OCI-LY7 (cell line): ENCODE results near the gene CDH2. TPM values are rescaled to one million over a fixed set of nuclear protein-coding genes. Genes with fewer than 3 reads are reported as not detected.

Experiments used
- BruUV-seq: library from RNA; stranded (reverse); fragments of 400-500 nt; replicated peaks from 2 replicates; lab custom pipeline; 2021; lab: Mats Ljungman, UMichigan
- CTCF ChIA-PET: fragments of 300-600 bp; sonication (Branson Sonifier 250); formaldehyde crosslinking; loops from one replicate; lab custom pipeline; 2022; ENCODE audit warnings: antibody characterized with exemption; ENCODE audit not compliant: unreplicated experiment; lab: Charles Lee
- POLR2A ChIA-PET: fragments of 300-600 bp; sonication (Branson Sonifier 250); formaldehyde crosslinking; loops from one replicate; lab custom pipeline; 2022; ENCODE audit warnings: antibody characterized with exemption; lab: Charles Lee
- DNase-seq: peaks from one replicate; pipeline ENCODE4 v3.0.0-alpha.2; 2015; ENCODE audit warnings: low spot score
- H2AFZ ChIP-seq: fragments of 200-600 bp; sonication (generic), shearing (Covaris generic); 2 replicates; pipeline ENCODE4 v1.6.1; 2014; ENCODE audit warnings: mild to moderate bottlenecking, antibody characterized with exemption, low read length, moderate library complexity
- H3K27ac ChIP-seq: fragments of 200-600 bp; sonication (generic); 2 replicates; pipeline ENCODE4 v1.5.1; 2014; ENCODE audit warnings: mixed run types, low read depth, mild to moderate bottlenecking, moderate library complexity, low read length, inconsistent platforms; ENCODE audit not compliant: poor library complexity, severe bottlenecking
- H3K36me3 ChIP-seq: fragments of 200-600 bp; sonication (generic); 2 replicates; pipeline ENCODE4 v1.6.1; 2014; ENCODE audit warnings: mild to moderate bottlenecking, antibody characterized with exemption, low read length, moderate library complexity, mixed read lengths; ENCODE audit not compliant: insufficient read depth
- H3K4me1 ChIP-seq: fragments of 200-600 bp; sonication (generic); 2 replicates; pipeline ENCODE4 v1.5.1; 2014; ENCODE audit warnings: mild to moderate bottlenecking, low read length; ENCODE audit not compliant: insufficient read depth, poor library complexity, severe bottlenecking
- H3K4me2 ChIP-seq: fragments of 200-600 bp; sonication (generic); 2 replicates; pipeline ENCODE4 v1.6.1; 2014; ENCODE audit warnings: mild to moderate bottlenecking, low read length
- H3K4me3 ChIP-seq: fragments of 200-600 bp; sonication (generic); 2 replicates; pipeline ENCODE4 v1.5.1; 2014; ENCODE audit warnings: mild to moderate bottlenecking, low read depth, low read length; ENCODE audit not compliant: poor library complexity, severe bottlenecking
- H3K79me2 ChIP-seq: fragments of 200-600 bp; sonication (generic); 2 replicates; pipeline ENCODE4 v1.6.1; 2016; ENCODE audit warnings: low read depth, mild to moderate bottlenecking, low read length, moderate library complexity, mixed read lengths; ENCODE audit not compliant: insufficient read depth
- H3K9me2 ChIP-seq: fragments of 200-600 bp; sonication (generic); 2 replicates; pipeline ENCODE4 v1.6.1; 2016; ENCODE audit warnings: mild to moderate bottlenecking, low read length, mixed read lengths; ENCODE audit not compliant: insufficient read depth
- H3K9me3 ChIP-seq: fragments of 200-600 bp; sonication (generic); 2 replicates; pipeline ENCODE4 v1.6.1; 2014; ENCODE audit warnings: mild to moderate bottlenecking, mixed run types, low read length, mixed read lengths
- H4K20me1 ChIP-seq: fragments of 200-600 bp; sonication (generic); 2 replicates; pipeline ENCODE4 v1.6.1; 2014; ENCODE audit warnings: mild to moderate bottlenecking, antibody characterized with exemption, low read length, moderate library complexity, mixed read lengths; ENCODE audit not compliant: insufficient read depth
- EZH2phosphoT487 ChIP-seq: fragments of 200-600 bp; sonication (generic); IDR thresholded peaks from 2 replicates; pipeline ENCODE4 v1.6.1; 2018; ENCODE audit warnings: low read depth, borderline replicate concordance, mild to moderate bottlenecking, mixed run types, antibody characterized with exemption, low read length, moderate library complexity, mixed read lengths
- intact Hi-C: fragments of 100-400 bp; cut with micrococcal nuclease; formaldehyde crosslinking; loops from one replicate; pipeline ENCODE4 v1.10.0; 2022; ENCODE audit not compliant: unreplicated experiment
- total RNA-seq, 2 experiments: library from RNA; depleted of rRNA in 1 of 2; stranded (reverse); fragments of >200 nt in 1 of 2; shearing (Covaris generic) in 1 of 2; gene quantifications; 2 replicates each; pipeline ENCODE4 v1.2.3, GENCODE V29; 2014 to 2022
- TF ChIP-seq, protein P1 (sequence below): fragments of 200-600 bp; sonication (generic); conservative IDR thresholded peaks from 2 replicates; pipeline ENCODE4 v1.5.1; 2014; ENCODE audit warnings: mild to moderate bottlenecking, antibody characterized with exemption, low read length, moderate library complexity, mixed read lengths

Gene CDH2
- total RNA-seq, 2 experiments from 2014 or later, result not detected

DNA sequence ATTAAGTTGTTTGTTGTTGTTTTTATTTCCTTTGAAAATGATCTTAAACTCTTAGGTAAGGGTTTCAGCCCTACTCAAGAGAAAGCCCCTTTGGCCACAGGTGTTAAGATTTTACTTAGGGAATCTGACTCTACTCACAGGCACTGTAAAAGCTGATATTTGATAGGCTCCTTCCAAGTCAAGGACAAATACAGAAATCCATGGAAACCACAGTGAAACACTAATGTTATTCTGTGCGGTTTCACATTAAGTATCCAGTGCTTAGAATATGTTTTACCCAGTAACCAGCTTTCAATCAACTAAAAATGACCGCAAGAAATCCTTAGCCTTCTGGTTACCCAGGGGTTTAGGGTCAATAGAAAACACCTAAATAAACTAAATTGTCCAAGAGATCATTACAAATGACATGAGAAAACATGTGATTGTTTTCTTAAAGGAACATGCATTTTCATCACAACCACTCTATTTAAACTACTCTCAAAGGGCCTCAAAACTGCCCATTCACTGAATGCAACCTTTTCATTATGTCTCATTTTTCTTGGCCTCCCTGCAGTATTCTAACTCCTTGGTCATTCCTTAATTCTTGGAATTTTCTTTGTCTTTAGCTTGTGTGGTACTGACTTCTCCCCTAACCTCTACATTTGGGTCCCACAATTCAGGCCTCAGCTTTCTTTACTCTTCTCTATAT lies 56.0 kb downstream of the CDH2 start:
- CTCF ChIA-PET, result no interaction called here
- no peak for TF ChIP-seq EZH2phosphoT487
- TF ChIP-seq, protein P1, sequence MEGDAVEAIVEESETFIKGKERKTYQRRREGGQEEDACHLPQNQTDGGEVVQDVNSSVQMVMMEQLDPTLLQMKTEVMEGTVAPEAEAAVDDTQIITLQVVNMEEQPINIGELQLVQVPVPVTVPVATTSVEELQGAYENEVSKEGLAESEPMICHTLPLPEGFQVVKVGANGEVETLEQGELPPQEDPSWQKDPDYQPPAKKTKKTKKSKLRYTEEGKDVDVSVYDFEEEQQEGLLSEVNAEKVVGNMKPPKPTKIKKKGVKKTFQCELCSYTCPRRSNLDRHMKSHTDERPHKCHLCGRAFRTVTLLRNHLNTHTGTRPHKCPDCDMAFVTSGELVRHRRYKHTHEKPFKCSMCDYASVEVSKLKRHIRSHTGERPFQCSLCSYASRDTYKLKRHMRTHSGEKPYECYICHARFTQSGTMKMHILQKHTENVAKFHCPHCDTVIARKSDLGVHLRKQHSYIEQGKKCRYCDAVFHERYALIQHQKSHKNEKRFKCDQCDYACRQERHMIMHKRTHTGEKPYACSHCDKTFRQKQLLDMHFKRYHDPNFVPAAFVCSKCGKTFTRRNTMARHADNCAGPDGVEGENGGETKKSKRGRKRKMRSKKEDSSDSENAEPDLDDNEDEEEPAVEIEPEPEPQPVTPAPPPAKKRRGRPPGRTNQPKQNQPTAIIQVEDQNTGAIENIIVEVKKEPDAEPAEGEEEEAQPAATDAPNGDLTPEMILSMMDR, result no peak

DNA sequence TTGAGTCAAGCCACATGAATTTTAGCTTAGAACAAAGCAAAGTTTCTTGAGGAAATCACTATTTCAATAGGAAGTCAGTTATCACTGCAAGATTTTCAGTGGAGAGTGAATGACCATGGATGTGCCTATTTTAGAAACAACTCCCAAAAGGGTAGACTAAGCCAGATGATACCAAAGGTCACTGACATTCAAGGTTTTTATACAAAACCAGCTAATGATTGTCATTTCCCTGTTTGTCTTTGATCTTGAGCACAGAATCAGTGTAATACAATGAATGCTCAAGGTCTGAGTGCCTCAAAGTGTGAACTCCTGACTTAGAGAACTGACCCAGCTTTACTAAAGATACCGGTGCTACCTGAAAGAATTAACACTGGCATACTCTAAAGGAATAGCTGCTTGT lies 60.5 kb downstream of the CDH2 start:
- intact Hi-C loops, result no loop called here
- Histone ChIP-seq H2AFZ (no peak overlapping the region), H3K4me3 (no peak overlapping the region), H3K9me3 (no peaks in the 10 kb centered on the region), H3K4me2 (no peak overlapping the region), H3K36me3 (no peaks in the 10 kb centered on the region), H3K9me2 (no peaks in the 10 kb centered on the region), H4K20me1 (no peaks in the 10 kb centered on the region), H3K27ac (no peak overlapping the region), H3K79me2 (no peaks in the 10 kb centered on the region), H3K4me1 (no peaks in the 10 kb centered on the region)
- ChIA-PET CTCF (no interaction called here), POLR2A (no interaction called here)
- TF ChIP-seq EZH2phosphoT487, result no peak
- TF ChIP-seq, protein P1, result no peak
- DNase-seq, result no peak
- no TSS peak for BruUV-seq

More for the DNA sequence above, 56.0 kb downstream of the CDH2 start:
- no peaks in the 10 kb centered on the region for H3K9me2 ChIP-seq
- POLR2A ChIA-PET, result no interaction called here
- no peak for DNase-seq
- H4K20me1 ChIP-seq, result no peaks in the 10 kb centered on the region
- no peak overlapping the region for H3K4me2 ChIP-seq
- no TSS peak for BruUV-seq
- H3K4me1 ChIP-seq, result no peaks in the 10 kb centered on the region
- intact Hi-C loops, result no loop called here
- no peak overlapping the region for H3K4me3 ChIP-seq
- H3K27ac ChIP-seq, result no peak overlapping the region
- no peaks in the 10 kb centered on the region for H3K36me3 ChIP-seq
- no peaks in the 10 kb centered on the region for H3K79me2 ChIP-seq
- H3K9me3 ChIP-seq, result no peaks in the 10 kb centered on the region
- no peak overlapping the region for H2AFZ ChIP-seq

DNA sequence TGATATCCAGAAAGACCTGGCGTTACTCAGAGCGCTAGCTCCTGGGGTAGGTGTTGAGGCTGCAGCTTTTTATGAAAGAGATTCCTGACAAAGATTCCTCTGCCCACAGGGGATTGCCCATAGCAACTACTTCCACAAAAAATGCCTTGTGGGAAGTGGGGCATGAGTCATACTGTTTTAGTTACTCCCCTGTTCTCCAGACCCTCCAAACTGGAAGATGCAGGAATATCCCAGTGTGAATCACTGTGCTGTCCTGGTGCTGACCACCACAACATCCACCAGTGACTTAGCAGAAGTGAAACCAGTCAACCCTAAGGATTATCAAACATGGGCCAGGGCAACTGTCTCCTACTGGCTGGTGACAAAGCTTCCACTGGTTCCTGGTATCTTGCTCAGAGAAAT lies 61.8 kb downstream of the CDH2 start:
- no TSS peak for BruUV-seq
- intact Hi-C loops, result no loop called here
- no peak for DNase-seq
- no peak for TF ChIP-seq EZH2phosphoT487
- TF ChIP-seq, protein P1, result no peak
- ChIA-PET POLR2A (no interaction called here), CTCF (no interaction called here)
- H2AFZ ChIP-seq, result no peak overlapping the region
- H3K9me2 ChIP-seq, result no peaks in the 10 kb centered on the region
- H3K4me1 ChIP-seq, result no peaks in the 10 kb centered on the region
- H3K36me3 ChIP-seq, result no peaks in the 10 kb centered on the region
- H3K9me3 ChIP-seq, result no peaks in the 10 kb centered on the region
- no peak overlapping the region for H3K4me3 ChIP-seq
- no peaks in the 10 kb centered on the region for H4K20me1 ChIP-seq
- no peak overlapping the region for H3K27ac ChIP-seq
- no peaks in the 10 kb centered on the region for H3K79me2 ChIP-seq
- H3K4me2 ChIP-seq, result no peak overlapping the region
